ENCODE measurements around the gene BBS1.

BBS1 gene

GRCh38 chr11:66555416-66555815, 45.0 kb downstream of the BBS1 start:
- DNase-seq: no peak

- DNase-seq: no peak
Measured at GRCh38 chr11:66556086-66556485, 45.7 kb downstream of the BBS1 start.

GRCh38 chr11:66557733-66558326, 47.4 kb downstream of the BBS1 start:
- DNase-seq: no peak

GRCh38 chr11:66559142-66559865, 48.9 kb downstream of the BBS1 start:
- DNase-seq: no peak

- no peak for DNase-seq
Measured at GRCh38 chr11:66559866-66560676, 49.6 kb downstream of the BBS1 start.

- DNase-seq: no peak
Measured at GRCh38 chr11:66561178-66561974, 50.9 kb downstream of the BBS1 start.

DNA sequence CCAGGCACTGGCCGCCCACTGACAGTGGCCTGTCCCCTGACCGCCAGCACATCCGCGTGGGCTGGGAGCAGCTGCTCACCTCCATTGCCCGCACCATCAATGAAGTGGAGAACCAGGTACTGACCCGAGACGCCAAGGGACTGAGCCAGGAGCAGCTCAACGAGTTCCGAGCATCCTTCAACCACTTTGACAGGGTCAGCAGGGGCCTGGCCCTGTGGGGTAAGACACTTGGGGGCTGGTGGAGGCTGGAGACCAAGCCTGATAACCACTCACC, 51.5 kb downstream of the BBS1 start:
- DNase-seq: no peak

DNA sequence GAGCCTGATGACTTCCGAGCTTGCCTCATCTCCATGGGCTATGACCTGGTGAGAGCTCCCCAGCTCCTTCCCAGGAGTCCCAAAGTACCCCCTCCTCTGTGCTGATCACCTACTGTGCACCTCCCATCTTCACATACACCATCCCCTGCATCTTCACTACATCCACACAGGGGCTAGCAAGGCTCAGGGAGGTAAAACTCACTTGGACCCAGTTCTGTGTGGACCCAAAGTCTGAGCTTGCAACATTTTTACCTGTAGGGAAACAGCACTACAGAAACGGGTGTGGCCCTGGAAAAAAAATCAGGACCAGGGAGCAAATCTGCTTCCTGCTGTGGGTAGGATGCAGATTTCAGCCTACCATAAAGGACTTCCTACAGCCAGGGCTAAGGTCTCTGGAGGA, 51.8 kb downstream of the BBS1 start:
- no peak for DNase-seq

DNA sequence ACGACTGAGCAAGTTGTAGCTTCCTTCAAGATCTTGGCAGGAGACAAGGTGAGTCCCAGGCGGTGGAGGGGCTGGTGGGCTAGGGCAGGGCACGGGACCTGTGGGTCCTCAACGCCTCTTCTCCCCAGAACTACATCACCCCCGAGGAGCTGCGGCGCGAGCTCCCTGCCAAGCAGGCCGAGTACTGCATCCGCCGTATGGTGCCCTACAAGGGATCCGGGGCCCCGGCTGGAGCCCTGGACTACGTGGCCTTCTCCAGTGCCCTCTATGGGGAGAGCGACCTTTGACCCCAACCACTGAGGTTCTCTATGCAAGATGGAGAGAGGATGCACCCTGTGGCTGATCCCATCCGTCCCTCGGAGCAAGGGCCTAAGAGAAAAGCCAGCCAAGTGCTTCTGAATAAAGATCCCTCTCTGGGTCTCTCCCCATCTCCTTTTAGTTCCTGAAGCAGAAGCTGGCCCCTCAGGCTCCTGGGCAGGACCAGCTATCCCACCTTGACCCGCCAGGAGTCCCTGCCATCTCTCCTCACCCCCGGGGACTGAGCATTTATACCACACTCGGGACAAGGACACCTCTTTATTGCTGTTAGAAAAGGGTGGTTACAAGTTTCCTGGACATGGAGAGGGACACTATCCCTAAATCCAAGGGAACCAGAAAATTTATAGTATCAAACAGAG, 52.6 kb downstream of the BBS1 start:
- DNase-seq: no peak

DNA sequence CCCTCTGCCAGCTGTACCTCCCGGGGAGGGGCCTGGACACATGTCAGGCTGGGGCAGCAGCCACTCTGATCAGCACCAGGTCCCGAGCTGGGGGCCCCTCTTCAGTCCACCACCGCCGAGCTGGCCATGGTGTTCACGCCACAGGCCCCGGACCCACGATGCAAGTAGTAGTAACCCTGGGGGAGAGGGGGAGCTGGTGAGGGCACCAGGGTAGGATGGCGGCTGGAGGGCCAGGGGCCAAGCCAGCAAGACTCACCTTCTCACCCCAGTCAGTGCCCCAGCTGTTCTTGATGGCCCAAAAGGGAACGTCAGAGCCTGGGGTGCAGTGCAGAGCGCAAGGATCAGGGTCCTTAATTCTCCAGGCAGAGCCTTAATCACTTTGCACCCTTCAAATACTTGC, 53.4 kb downstream of the BBS1 start:
- no peak for DNase-seq

DNA sequence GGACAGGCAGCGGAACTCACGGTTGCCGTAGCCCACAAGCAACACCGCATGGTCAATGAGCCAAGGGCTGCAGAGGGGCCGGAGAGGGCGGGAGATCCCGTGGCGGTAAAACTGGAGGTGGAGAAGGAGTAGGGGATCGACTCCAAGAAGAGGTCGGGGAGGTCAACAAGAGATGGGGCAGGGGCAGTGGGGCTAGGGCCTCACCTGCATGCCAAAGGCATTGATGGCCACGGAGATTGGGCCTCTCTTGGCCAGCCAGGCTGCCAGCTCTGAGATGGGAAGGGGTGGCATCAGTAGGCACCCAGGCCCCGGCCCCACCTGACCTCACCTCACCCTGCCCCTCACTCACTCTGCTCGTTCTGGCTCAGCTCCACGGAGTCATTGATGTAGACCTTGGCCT, 54.1 kb downstream of the BBS1 start:
- DNase-seq: no peak

DNA sequence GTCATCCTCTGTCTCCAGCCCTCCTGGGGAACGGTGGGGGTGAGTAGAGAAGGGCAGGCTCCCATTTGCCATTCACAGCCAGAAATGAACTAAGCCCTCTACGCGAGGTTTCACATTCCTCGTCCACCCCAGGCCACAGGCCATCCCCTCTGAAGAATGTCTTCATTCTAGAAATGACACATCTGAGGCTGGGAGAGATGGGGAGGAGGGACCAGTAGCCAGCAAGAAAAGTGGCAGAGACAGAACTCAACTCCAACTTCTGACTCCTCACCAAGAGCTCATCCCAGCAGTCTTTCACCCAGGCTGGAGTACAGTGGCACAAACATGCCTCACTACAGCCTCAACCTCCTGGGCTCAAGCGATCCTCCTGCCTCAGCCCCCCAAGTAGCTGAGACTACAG, 54.5 kb downstream of the BBS1 start:
- no peak for DNase-seq

GRCh38 chr11:66566221-66566620, 55.8 kb downstream of the BBS1 start:
- DNase-seq: no peak

DNA sequence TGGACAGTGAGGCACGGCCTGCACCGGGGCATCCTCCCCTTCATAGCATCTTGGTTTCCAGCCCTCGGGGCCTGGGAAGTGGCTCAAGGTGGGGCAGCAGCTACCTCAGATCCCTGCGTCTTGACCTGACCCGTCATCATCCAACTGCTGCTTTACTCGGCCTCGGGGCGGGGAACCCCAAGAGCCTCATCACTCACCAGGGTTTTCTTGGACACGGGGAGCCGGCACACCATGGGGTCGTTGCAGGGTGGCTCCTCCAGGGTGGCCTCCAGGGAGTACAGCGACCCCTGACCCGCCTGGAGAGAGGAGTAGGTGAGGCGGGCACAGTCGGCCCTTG, 57.3 kb downstream of the BBS1 start:
- DNase-seq: no peak

DNA sequence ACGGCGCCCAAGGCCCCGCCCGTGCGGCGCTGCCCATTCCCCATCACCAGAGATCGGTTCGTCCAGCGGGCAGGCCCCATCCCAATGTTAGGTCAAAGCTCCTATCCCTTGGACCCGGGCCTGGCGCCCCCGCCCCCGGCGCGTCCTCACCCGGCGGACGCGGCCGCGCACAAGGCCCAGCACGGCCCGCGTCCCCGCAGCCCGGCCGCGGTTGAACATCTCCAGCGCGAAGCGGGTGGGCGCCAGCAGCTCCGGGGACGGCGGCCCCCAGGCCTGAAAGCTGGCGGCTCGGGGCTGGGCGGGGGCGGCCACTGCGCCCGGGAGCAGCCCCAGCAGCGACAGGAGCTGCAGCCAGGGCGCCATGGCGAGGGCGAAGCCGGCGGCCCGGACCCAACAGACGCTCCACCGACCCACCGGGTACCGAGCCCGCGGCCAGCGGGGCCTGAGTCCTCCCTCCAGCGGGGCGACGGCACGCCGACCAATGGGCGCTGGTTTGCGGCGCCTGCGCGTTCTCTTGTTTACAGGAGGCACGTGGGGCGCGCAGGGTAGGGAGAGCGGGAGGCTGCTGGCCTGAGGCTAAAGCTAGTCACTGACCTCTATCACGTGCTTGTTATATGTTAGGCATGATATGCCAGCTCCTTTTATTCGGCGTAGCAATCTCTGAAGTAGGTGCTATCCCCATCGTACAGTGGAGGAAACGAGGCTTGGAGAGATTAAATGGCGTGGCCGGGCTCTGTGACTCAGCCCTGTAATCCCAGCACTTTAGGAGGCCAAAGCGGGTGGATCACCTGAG, 57.9 kb downstream of the BBS1 start, which contains the start of gene CTSF:
Gene CTSF (minus strand): TSS at position 483 of the 793 bp plus-strand sequence. CDS start 120 bp downstream, at position 363.
- DNase-seq: peak; percentile 56

DNA sequence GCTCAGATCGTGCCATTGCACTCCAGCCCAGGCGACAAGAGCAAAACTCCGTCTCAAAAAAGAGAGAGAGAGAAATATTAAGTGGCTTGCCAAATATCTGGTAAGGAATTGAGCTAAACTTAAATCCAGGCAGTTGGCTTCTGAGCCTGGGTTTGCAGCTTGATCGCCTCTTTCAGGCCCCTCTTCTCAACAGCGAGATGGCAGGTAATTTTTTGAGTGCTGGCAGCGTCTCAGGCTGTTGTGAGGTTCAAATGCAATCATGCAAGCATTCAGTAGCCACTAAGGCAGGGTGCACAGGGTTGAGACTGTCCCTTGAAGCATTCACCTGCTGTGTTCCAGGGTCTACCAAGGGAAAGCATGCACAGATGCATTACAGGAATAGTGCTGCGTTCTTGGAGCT, 58.6 kb downstream of the BBS1 start:
- no peak for DNase-seq

DNA sequence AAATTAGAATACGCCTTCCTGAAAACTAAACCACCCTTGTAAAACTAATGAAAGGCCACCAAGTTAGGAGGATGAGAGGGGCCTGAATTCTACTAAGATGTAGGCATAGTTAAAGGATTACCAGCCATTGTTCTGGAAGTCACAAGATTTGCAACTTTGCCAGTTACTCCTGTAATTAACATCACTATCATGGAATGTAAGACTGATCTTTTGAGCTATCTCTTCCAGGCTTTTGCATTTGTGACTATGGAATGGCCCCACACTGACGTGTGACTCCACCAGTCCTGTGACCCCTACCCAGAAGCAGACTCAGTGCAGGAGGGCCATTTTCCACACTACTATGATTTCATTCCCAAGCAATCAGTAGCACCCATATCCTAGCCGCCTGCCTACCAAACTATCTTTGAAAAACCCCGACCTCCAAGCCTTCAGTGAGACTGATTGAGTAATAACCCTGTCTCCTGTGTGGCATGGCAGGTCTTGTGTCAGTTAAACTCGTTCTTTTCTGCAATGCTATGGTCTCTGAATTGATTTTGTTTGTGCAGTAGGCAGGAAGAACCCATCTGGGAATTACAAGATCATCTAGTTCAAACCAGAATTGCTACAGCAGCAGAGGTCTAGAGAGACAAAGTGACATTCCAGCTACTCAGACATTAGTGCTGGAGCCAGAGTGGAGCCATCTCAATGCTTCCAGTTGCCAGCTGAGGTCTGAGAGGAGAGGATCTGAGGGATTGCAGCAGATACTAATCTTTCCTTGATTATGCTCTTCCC, 59.8 kb downstream of the BBS1 start:
- no peak for DNase-seq

DNA sequence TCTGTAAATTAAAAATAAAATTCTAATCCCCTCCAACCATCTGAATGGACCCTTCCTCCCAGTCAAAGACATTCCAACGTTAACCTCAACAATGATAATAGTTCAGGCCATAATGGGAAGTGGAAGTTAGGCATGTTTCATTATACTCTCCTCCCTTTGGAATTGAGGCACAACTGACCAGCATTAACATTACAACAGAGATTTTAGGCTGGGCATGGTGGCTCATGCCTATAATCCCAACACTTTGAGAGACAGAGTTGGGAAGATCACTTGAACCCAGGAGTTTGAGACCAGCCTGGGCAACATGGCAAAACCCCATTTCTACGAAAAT, 60.4 kb downstream of the BBS1 start:
- no peak for DNase-seq

DNA sequence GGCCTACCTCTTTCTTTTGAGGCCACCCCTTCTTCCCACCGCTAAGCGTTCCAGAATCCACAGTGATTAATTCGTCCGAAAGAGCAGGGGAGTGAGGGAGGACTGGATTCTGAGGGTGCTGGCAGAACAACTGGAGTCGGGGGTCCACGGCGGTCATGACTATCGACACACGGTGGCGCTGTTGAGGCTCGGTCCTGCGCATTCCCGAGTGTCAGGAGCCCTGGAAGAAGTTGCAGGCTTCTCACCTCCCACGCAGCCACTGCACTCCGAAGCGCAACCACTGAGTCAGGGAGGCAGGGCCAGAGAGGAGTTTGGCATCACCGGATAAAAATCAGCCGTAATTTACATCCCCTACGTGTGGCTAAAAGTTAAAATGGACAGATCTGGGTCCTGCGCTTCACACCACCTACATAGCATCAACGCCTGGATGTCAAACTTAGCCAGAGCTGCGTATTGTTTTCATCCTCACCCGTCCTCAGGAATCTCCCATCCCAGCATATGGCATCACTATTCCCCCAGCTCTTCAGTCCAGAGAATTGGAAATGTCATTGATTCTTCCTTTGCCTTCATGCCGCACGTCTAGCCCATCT, 68.7 kb downstream of the BBS1 start:
- peak; percentile 17 for DNase-seq

- no peak for DNase-seq
Measured at GRCh38 chr11:66580803-66581202, 70.4 kb downstream of the BBS1 start.

- DNase-seq: no peak
Measured at GRCh38 chr11:66581261-66581660, 70.8 kb downstream of the BBS1 start.

All from NCI-H2107 (cell line).